Activated naive CD8-positive, alpha-beta T cell treated with anti-CD3 and anti-CD28 coated beads, Interleukin-2, amount 10 ng/mL, durations not matched to agents 7 days and 5 days (primary cell): ENCODE results near the gene NSMCE4A. TPM values are rescaled to one million over a fixed set of nuclear protein-coding genes. Genes with fewer than 3 reads are reported as not detected.
"Not testable (repeated sequence)": the region's sequence is repeated elsewhere in the genome, so short reads cannot be mapped to it uniquely, and the experiment has no call there.

ENCODE experiments used
- ATAC-seq: fragments of 150-1000 bp; cut with Tn5 transposase; one replicate; pipeline ENCODE4 v1.10.0; 2021; ENCODE audit warnings: low read depth, moderate library complexity
- POLR2A ChIA-PET: fragments of 350-600 bp; sonication (Branson Sonifier 250); formaldehyde crosslinking; loops from one replicate; lab custom pipeline; 2021; ENCODE audit warnings: antibody characterized with exemption; lab: Charles Lee
- DNase-seq: peaks from one replicate; pipeline ENCODE4 v3.0.0; 2021
- H3K27ac Mint-ChIP-seq: one replicate; pipeline ENCODE4 v1.8.0; 2022; ENCODE audit warnings: mild to moderate bottlenecking, mixed read lengths
- H3K27me3 Mint-ChIP-seq: one replicate; pipeline ENCODE4 v1.8.0; 2022; ENCODE audit warnings: mild to moderate bottlenecking, moderate library complexity, mixed read lengths
- H3K36me3 Mint-ChIP-seq: one replicate; pipeline ENCODE4 v1.8.0; 2021; ENCODE audit warnings: mild to moderate bottlenecking, mixed read lengths
- H3K4me1 Mint-ChIP-seq: one replicate; pipeline ENCODE4 v1.8.0; 2021; ENCODE audit warnings: mixed read lengths
- H3K4me3 Mint-ChIP-seq: one replicate; pipeline ENCODE4 v1.8.0; 2022; ENCODE audit warnings: mild to moderate bottlenecking, moderate library complexity, mixed read lengths
- H3K9me3 Mint-ChIP-seq: one replicate; pipeline ENCODE4 v1.8.0; 2021; ENCODE audit warnings: mixed read lengths
- total RNA-seq, 2 experiments: library from RNA; stranded (reverse); gene quantifications; one replicate each; pipeline ENCODE4 v1.2.3, GENCODE V29; 2021

Gene NSMCE4A
- total RNA-seq, 2 experiments from 2014 or later, result 65.6 to 72.3 TPM

DNA sequence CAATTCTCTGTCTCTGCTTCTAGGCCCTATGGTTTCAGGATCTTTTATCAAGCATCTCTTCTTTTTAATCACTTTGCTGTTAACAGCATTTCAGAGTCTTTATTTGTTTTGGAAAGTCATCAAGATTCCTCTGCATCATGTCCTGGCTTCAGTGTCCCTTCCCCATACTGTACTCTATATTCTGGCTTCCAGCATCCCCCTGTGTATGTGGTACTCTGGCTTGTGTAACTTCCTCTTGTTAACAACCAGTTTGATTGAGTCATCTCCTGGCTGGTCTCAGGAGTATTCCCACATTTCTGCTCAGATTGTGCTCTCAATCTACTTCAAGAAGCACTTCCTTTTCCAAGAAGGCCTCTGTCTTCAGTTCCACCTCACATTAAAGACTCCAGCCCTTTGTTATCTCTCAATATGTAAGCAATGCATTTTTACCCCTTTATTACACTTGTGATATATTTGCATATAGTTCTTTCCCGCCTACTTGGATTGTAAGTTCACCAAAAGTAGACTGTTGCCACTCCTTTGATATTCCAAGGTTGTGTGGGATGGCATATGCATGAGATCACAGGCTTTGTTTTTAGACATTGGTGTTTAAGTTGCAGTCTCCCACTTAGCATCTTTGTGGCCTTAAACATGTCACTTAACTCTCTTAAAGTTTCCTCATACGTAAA is 32.1 kb downstream of the NSMCE4A start:
- Mint-ChIP-seq H3K36me3 (no peaks in the 10 kb centered on the region), H3K27me3 (peaks cover 10% of the 10 kb centered on the region), H3K27ac (no peak overlapping the region), H3K9me3 (no peaks in the 10 kb centered on the region), H3K4me3 (no peak overlapping the region), H3K4me1 (no peaks in the 10 kb centered on the region)
- POLR2A ChIA-PET, result no interaction called here
- DNase-seq (no peak), ATAC-seq (no peak)

DNA sequence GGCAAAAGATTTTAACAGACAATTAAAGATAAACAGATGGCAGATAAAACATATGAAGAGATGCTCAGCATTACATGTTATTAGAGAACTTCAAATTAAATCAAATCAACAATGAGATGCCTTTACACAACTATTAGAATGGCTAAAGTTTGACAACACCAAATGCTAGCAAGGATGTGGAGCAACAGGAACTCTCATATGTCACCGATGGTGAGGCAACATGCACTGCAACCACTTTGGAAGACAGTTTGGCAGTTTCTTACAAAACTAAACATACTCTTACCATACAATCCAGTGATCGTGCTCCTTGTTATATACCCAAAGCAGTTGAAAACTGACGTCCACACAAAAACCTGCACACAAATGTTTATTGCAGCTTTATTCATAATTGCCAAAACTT is 33.5 kb downstream of the NSMCE4A start:
- no peak for ATAC-seq

DNA sequence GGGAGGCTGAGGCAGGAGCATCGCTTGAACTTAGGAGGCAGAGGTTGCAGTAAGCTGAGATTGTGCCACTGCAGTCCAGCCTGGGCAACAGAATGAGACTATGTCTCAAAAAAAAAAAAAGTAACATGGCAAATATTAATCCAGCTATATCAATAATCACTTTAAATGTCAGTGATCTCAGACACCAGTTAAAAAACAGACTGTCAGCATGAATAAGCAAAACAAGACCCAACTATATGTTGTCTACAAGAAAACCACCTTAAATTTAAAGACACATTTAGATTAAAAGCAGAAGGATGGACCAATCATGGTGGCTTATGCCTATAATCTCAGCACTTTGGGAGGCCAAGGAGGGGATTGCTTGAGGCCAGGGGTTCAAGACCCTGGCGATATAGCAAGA is 38.7 kb downstream of the NSMCE4A start:
- ATAC-seq (no peak), DNase-seq (no peak)
- Mint-ChIP-seq H3K4me3 (no peak overlapping the region), H3K4me1 (no peaks in the 10 kb centered on the region), H3K27ac (no peak overlapping the region), H3K36me3 (no peaks in the 10 kb centered on the region), H3K9me3 (no peaks in the 10 kb centered on the region), H3K27me3 (peaks cover 24% of the 10 kb centered on the region)
- POLR2A ChIA-PET, result no interaction called here

More for the DNA sequence above, 33.5 kb downstream of the NSMCE4A start:
- POLR2A ChIA-PET, result no interaction called here
- Mint-ChIP-seq H3K9me3 (no peaks in the 10 kb centered on the region), H3K4me3 (no peak overlapping the region), H3K4me1 (no peaks in the 10 kb centered on the region), H3K27me3 (peaks cover 14% of the 10 kb centered on the region), H3K27ac (no peak overlapping the region), H3K36me3 (no peaks in the 10 kb centered on the region)
- no peak for DNase-seq

DNA sequence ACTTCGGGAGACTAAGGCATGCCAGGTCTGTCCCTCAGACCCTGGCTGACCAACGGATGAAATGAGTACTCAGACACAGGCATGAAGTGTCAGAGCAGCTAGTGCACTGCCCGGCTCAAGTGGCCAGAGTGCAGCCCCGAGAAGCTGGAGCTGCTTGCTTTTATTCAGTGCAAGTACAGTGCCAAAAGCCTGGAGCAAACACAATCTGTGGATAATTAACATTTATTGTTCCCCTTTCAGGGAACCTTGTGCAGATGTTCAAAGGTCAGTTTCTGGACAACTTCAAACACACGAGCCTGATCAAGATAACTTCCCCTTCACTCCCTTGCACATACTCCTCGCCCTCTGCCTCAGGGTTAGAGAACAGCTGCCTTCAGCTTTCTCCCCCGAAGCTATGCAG is 39.3 kb downstream of the NSMCE4A start:
- DNase-seq (no peak), ATAC-seq (no peak)
- no peaks in the 10 kb centered on the region for H3K4me1 Mint-ChIP-seq
- H3K36me3 Mint-ChIP-seq, result no peaks in the 10 kb centered on the region
- no peak overlapping the region for H3K4me3 Mint-ChIP-seq
- no peaks in the 10 kb centered on the region for H3K9me3 Mint-ChIP-seq
- POLR2A ChIA-PET, result no interaction called here
- peaks cover 22% of the 10 kb centered on the region for H3K27me3 Mint-ChIP-seq
- no peak overlapping the region for H3K27ac Mint-ChIP-seq

DNA sequence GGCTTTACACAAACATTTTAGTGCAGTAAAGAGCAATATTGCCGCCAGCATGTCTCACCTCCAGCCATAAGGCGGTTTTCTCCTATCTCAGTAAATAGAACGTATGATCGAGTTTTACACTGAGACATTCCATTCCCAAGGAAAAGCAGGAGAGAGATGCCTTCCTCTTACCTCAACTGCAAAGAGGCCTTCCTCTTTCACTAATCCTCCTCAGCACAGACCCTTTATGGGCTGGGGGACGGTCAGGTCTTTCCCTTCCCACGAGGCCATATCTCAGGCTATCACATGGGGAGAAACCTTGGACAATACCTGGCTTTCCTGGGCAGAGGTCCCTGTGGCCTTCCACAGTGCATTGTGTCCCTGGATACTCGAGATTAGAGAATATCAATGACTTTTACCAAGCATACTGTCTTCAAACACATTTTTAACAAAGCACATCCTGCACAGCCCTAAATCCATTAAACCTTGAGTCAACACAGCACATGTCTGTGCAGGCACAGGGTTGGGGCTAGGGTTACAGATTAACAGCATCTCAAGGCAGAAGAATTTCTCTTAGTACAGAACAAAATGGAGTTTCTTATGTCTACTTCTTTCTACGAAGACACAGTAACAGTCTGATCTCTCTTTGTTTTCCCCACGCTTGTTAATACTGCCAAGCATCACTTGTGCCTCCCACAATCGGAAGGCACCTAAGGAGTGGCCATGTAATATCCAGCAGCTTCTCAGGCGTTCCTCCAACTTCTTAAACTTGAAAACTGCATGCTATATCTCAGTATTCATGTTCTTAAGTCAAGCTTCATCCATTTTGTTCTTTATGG is 44.5 kb downstream of the NSMCE4A start:
- POLR2A ChIA-PET, result interaction anchor here (2.6 kb wide), 1 partner anchor 43 kb away, joined by 11 read pairs; no protein-coding TSS in a partner anchor
- not testable (repeated sequence) for H3K4me3 Mint-ChIP-seq, H3K27ac Mint-ChIP-seq

DNA sequence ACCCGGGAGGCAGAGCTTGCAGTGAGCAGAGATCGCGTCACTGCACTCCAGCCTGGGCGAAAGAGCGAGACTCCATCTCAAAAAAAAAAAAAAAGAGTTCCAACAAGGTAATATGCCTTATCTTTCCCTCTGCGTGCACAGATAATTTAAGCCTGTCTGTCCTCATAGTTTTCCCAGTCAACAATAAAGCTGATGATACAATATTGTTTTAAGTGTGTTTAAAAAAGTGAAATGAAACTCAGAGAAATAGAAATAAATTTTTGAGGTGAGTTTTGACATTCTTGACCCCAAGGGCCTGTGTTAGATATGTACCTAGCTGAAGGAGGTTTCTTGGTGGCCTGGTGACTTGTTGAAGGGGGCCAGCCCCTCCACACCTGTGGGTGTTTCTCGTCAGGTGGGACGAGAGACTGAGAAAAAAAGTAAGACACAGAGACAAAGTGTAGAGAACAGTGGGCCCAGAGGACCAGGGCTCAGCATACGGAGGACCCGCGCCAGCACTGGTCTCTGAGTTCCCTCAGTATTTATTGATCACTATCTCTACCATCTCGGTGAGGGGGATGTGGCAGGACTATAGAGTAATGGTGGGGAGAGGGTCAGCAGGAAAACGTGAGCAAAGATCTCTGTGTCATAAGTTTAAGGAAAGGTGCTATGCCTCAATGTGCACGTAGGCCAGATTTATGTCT is 45.3 kb downstream of the NSMCE4A start:
- not testable (repeated sequence) for H3K4me1 Mint-ChIP-seq, H3K9me3 Mint-ChIP-seq, ATAC-seq, H3K27ac Mint-ChIP-seq, H3K36me3 Mint-ChIP-seq, H3K27me3 Mint-ChIP-seq, DNase-seq
- POLR2A ChIA-PET, result interaction anchor here (2.6 kb wide), 1 partner anchor 44 kb away, joined by 11 read pairs; no protein-coding TSS in a partner anchor
- H3K4me3 Mint-ChIP-seq, result peak overlapping the region; percentile 60

More for the DNA sequence above, 44.5 kb downstream of the NSMCE4A start:
- DNase-seq, H3K4me1 Mint-ChIP-seq, ATAC-seq, H3K27me3 Mint-ChIP-seq, H3K36me3 Mint-ChIP-seq, H3K9me3 Mint-ChIP-seq: not testable (repeated sequence)

DNA sequence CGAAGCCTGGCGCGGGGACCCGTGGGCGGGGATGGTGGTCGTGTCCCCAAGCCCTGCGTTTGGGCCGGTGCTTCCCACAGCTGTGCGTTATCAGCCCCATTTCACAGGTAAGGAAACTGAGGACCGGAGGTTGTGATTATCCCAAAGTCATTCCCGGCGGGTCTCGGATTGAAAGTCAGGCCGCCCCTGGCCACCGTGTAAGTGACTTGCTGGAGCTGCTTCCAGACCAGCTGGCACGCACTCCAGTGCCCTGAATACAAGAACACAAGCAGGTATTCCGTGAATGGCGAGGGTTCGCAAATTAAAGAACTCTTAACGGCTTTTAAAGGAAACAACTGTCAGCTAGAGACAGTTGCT is 46.5 kb downstream of the NSMCE4A start:
- Mint-ChIP-seq H3K36me3 (peaks cover 1% of the 10 kb centered on the region), H3K27ac (peak overlapping the region; percentile 73)
- POLR2A ChIA-PET, result interaction anchor here (0.8 to 2.6 kb wide), 4 partner anchors 12 to 49 kb away, joined by 3 to 11 read pairs (median 4); no protein-coding TSS in a partner anchor

DNA sequence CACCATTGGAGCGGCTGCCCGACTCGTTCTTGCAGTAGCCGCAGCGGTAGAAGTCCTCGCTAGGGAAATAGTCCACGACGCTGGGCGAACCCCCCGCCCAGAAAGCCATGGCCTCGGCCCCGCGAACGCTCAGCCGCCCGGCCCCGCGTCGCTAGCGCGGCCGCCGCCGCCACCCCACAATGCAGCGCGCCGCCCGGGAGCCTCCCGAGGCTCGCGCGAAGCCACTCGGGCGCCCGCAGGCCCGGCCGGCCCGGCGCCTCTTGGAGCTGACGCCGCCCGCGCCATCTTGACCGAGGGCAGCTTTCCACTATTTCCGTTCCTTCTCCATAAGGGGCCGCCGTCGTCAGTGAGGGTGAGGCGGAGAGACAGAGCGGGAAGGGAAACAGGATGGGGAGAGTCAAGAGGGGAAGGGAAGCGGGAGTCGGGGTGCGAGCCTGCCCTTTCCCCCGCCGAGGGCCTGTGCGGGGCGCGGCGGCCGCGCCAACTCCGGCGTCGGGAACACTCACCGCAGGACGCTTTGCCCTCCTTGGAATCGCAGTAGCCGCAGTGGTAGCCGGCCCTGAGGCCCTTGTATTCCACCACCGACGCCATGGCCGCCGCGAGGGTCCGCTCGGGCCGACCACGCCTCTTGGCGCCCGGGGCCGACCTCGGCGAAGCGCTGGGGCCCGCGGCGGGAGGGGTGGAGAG is 47.0 kb downstream of the NSMCE4A start, which contains the start of gene ATE1:
Gene ATE1 (minus strand): TSS at position 191 of the 687 bp plus-strand sequence. CDS start 82 bp downstream, at position 109.
- DNase-seq, result peak; percentile 89
- Mint-ChIP-seq H3K27me3 (no peaks in the 10 kb centered on the region), H3K4me1 (peaks cover 7% of the 10 kb centered on the region), H3K36me3 (peaks cover 1% of the 10 kb centered on the region), H3K27ac (peak within 1 kb of the TSS; percentile 95), H3K9me3 (no peaks in the 10 kb centered on the region), H3K4me3 (peak within 1 kb of the TSS; percentile 93)
- POLR2A ChIA-PET, result interaction anchor here (0.8 to 2.6 kb wide), 4 partner anchors 12 to 50 kb away, joined by 3 to 11 read pairs (median 4); no protein-coding TSS in a partner anchor
- ATAC-seq, result peak; percentile 94

More for the DNA sequence above, 46.5 kb downstream of the NSMCE4A start:
- Mint-ChIP-seq H3K4me3 (peak overlapping the region; percentile 93), H3K9me3 (no peaks in the 10 kb centered on the region), H3K27me3 (no peaks in the 10 kb centered on the region), H3K4me1 (peaks cover 7% of the 10 kb centered on the region)
- ATAC-seq, result no peak
- DNase-seq, result no peak

DNA sequence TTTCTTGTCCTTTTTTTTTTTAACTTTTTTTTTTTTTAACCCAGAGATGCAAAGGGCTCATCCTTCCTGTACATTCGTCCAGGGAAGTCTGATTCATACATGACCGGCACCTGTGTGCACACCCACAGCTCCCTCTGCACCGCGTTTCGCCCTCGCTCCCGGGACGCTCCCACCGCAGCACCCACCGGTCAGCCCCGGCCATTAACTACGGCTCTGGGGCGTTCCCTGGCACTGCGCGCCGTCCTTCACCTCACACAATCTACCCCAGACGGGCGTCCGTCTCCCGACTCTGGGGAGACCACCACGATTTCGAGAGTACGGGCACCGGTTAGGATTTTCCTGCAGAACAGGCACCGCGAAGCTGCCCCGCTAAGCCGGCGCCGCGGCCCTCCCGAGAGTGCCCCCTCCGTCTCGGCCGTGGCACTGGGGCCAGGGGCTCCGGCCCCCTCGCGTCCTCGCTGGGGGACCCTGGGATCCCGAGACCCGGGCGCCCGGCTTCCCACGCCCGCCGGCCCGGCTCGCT is 47.6 kb downstream of the NSMCE4A start:
- no peak for DNase-seq
- Mint-ChIP-seq H3K9me3 (no peaks in the 10 kb centered on the region), H3K4me1 (peaks cover 11% of the 10 kb centered on the region)

DNA sequence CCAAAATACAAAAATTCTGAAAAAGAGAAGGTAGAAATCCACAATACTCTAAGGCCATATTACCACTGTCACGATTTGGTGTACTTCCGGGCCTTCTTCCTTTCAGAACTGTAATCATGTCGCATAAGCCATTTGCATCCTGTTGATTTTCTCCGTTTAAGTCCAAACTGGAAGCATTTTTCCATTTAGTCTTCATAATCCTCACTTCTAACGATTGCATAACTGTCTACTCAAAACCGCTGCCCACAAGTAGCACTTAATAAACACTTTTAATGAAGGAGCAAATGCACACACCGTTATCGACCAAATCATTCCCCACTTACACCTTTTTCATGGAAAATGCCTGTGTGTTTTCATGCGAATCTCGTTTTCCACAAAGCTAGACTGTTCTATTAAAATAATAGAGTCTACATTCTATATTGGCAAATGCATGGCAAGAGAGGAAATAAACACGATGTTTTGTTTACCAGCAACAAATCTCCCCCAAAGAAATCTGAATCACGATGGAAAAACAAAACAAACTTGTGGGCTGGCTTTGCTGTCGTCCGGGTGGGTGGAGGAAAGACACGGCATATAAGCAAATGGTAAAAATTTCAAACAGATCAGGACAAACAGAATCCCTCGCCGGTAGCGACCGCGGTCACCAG is 48.2 kb downstream of the NSMCE4A start:
- Mint-ChIP-seq H3K36me3 (peaks cover 6% of the 10 kb centered on the region), H3K9me3 (no peaks in the 10 kb centered on the region), H3K4me3 (peak overlapping the region; percentile 93), H3K27ac (peak overlapping the region; percentile 88), H3K27me3 (no peaks in the 10 kb centered on the region), H3K4me1 (peaks cover 11% of the 10 kb centered on the region)
- POLR2A ChIA-PET, result no interaction called here
- DNase-seq (no peak), ATAC-seq (peak; percentile 3)

More for the DNA sequence above, 47.6 kb downstream of the NSMCE4A start:
- peak; percentile 31 for ATAC-seq
- peaks cover 6% of the 10 kb centered on the region for H3K36me3 Mint-ChIP-seq
- peak overlapping the region; percentile 88 for H3K27ac Mint-ChIP-seq
- no peaks in the 10 kb centered on the region for H3K27me3 Mint-ChIP-seq
- peak overlapping the region; percentile 93 for H3K4me3 Mint-ChIP-seq
- POLR2A ChIA-PET, result interaction anchor here (0.8 to 2.6 kb wide), 4 partner anchors 11 to 50 kb away, joined by 3 to 11 read pairs (median 4); no protein-coding TSS in a partner anchor

DNA sequence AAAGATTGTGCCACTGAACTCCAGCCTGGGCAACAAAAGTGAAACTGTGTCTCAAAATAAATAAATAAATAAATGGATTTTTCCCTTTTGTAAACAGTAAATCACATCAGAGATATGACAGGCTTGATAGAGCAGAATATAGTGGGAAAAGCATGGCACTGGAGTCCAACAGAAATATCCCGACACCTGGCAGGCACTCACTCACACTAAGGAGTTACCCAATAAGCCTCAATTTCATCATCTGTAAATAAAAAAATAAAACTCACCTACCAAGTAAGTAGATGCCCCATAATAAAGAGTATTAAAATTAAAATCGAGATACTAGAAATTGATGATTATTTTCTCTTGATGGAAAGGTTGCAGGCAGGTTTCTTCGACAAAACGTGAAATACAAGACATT is 48.9 kb downstream of the NSMCE4A start:
- POLR2A ChIA-PET, result no interaction called here
- ATAC-seq, result no peak
- no peak overlapping the region for H3K27ac Mint-ChIP-seq
- no peak for DNase-seq
- H3K4me1 Mint-ChIP-seq, result peaks cover 11% of the 10 kb centered on the region
- H3K36me3 Mint-ChIP-seq, result peaks cover 6% of the 10 kb centered on the region
- no peak overlapping the region for H3K4me3 Mint-ChIP-seq
- H3K27me3 Mint-ChIP-seq, result no peaks in the 10 kb centered on the region
- no peaks in the 10 kb centered on the region for H3K9me3 Mint-ChIP-seq
